HK-2 (cell line): ENCODE results near the gene ADAM12.

Experiments
- DNase-seq: peaks from one replicate; pipeline ENCODE4 v3.0.0-alpha.2; 2018; ENCODE audit not compliant: unreplicated experiment

The ADAM12 gene

DNA sequence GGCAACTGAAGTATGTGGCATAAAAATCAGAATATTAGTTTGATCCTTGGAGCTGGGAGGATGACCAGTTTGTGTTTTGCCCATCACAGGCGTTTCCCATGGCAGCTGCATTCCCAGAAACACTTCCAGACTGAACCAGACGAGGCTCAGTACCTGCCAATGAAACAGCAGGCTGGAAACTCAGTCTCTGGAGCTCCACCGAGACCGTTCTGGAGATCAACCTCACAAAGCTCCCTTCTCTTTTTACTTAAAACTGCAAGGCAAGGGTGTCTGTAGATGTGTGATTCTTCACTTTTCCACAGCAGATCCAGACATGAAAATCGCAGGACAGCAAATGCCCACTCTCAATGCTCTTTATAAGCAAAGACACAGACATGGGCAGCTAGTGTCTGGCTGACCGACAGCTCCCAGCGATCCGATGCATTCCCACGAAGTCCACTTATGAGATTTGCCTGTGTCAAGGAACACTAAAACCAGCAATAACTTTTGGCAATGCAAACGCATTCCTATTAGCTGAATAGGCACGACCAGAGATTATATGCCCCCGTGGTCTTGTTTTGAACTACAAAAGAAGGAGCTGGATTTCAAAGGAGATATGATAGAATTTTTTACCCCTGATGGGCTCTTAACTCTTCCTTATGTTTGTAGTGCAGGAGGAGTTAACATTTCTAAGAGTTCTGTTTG is 72.6 kb downstream of the ADAM12 start:
- DNase-seq, result no peak

- DNase-seq, result no peak
These were observed 73.3 kb downstream of the ADAM12 start for GRCh38 chr10:126314863-126315493.

- no peak for DNase-seq
These were observed 76.1 kb downstream of the ADAM12 start for GRCh38 chr10:126312167-126312566.

GRCh38 chr10:126309228-126309883 is 78.9 kb downstream of the ADAM12 start:
- DNase-seq, result no peak

DNA sequence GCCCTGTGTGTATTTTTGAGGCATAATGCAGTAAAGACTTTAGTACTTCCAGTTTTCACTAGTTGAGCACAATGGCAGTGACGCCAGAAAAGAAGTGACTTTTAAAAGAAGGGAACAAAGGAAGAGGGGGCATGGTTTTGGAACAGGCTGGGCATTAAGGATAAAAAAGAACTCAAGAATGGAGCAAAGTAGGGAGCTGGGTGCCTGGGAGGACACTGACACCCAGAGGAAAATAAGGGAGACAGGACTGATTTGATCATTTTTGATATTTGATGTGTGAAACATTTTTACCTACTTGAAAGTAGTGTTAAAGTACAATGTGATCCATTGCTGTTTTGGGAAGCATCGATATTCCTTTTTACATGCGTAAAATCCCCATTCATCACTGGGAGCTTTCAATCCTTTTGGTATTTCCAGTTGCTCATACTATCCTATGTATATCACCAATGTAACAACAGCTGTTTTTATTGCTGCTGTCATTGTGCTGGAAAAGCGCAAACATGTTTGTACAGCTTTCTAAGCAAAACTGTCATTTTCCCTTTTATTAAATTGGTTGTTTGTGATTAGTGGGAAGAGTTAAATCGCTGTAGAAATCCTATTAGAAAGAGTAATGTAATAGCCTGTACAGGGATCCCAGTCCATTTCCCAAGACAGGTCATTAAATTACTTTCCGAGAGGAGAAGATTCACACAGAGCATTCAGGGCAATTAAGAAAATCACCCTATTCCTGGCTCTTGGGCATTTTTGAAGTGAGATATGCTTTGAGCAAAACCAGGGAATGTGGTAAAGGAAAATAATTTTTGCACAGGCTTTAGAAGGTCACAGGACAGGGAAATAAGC is 85.2 kb downstream of the ADAM12 start:
- no peak for DNase-seq

DNA sequence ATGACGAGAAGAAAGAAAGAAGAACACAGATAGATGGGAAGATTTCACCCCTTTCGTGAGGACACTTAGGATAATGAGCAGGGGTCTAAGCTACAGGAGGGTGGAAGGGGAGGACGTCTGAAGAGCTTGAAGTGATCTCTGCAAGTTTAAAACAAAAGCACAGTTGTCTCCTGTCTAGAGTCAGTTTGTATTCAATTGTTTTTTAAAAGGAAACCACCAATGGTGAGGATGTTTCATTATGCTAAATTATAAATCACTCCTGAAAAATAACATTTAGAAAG is 85.9 kb downstream of the ADAM12 start:
- no peak for DNase-seq

GRCh38 chr10:126301701-126302475 is 86.4 kb downstream of the ADAM12 start:
- DNase-seq, result no peak

GRCh38 chr10:126294451-126294850 is 93.8 kb downstream of the ADAM12 start:
- DNase-seq, result peak; percentile 10

GRCh38 chr10:126290232-126290631 is 98.0 kb downstream of the ADAM12 start:
- no peak for DNase-seq

GRCh38 chr10:126288547-126289493 is 99.5 kb downstream of the ADAM12 start:
- no peak for DNase-seq

DNA sequence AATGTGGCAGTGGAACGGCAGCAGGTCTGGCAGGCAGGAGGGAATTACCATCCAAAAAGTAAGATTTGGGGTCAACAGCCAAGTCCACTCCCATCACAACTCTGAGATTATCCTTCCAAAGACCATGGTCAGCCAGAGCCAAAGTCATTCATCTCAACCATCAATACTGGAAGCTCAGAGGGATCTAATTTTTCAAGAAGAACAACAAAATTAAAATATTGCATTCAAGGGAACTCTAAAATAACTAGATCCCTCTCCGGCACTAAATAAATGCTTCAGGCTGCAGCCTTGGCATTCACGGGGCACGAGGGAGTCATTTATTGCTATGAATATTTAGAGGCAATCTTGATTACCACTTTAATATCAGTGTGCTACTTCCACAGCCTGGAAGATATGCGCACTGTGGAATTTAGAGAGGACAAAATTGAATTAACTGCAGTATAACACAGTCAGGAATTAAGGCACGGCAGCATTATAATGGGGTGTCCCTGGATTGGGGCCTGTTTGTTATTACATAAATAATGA is 102.0 kb downstream of the ADAM12 start:
- no peak for DNase-seq

DNA sequence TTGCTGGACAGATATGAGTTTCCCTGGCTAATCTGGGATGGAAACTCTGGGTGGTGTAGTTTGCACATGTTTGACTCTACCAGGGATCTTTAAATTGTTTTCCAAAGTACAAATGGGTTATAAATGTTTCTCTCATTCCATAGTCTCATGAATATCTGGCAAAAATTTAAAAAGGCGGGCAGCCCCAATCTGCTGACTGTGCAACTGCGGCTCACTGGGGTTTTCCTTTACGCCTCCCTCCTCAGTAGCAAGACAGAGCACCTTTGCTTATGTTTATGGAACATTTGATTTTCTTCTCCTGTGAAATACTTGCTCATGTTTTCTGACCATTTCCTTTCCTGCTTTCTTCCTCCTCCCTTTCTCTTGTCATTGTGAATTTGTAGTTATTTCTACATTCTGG is 105.0 kb downstream of the ADAM12 start:
- DNase-seq, result no peak

GRCh38 chr10:126278851-126279250 is 109.4 kb downstream of the ADAM12 start:
- DNase-seq, result no peak

DNA sequence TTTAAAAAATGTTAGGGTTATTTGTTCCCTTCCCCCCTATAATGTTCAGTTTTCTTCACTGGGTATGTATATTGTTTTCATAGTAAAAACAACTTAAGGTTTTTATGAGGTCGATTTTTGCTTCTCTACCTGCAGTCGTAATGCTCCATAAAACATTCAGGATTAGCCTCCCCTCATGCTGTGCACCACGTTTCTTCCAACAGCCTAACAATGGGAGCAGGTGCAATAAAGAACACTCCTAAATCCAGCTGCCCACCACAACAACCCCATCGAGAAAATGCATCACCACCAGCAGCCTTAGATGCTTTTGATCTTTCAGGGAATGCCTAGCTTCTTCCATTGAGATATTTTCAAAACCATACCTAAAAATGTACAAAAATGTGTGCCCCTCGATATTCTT is 111.1 kb downstream of the ADAM12 start:
- no peak for DNase-seq

GRCh38 chr10:126272526-126272925 is 115.8 kb downstream of the ADAM12 start:
- DNase-seq, result no peak

DNA sequence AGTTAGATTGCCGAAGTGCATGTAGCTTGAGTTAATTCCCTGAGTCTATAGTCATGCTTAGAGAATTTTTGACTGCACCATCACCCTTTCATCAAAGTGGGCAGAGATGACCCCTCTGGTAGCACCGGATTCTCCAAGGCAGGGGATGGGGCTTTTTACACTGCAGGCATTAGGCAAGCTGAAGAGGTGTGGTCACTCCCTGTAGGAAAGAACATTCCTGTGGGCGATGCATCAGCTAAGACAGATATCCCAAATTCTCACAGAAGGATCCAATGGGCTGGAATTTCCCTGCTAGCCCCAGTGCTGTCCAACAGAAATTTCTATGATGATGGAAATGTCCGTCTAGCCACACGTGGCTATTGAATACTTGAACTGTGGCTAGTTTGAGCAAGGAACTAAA is 118.2 kb downstream of the ADAM12 start:
- no peak for DNase-seq

GRCh38 chr10:126268013-126268920 is 120.0 kb downstream of the ADAM12 start:
- no peak for DNase-seq

DNA sequence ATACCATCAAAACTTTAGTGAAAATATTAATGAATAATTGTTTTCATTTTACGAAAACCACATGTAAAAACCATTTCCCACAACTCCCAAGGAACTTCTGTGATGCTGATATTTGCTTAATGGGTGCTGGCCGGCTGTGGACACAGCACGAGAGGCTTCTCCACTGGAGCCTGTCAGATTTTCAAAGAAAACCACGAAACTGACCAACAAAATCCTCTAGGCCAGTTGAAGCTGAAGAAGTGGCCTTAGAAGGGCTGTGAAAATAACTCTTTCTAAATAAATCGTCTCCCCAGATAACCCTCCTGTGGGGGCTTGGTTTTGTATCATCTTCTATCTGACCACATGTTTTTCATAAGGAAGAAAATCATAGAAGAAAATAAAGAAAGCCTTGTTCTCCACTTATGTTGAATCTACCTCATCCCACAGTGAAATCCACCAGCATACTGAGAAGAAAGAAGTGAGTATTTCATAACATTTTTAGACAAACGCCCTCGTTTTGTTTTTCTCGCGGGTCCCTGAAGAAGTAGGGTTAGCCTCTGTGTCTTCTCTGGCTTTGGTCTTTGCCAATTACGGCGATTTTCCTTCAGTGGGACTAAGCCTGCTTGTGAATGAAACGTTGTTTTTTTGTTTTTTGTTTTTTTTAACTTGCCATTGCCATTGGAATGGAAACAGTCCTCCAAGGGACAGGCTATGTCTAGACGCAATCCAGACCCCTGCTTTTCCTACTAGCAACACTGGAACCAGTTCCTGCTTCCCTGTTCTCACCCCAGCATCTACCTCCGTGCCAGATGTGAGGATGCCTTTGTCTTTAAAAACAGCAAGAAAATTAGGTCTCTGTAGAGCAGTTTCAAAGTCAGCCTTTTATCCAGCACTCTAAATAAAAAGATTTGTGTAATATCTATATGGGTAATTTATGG is 123.9 kb downstream of the ADAM12 start:
- no peak for DNase-seq
